NOMO-1 (cell line): ENCODE results near the gene SLC9A9.

ENCODE experiments used
- DNase-seq, 2 experiments: peaks; one replicate each; lab custom pipeline; 2025; ENCODE audit not compliant: unreplicated experiment in 2 of 2; lab: John Stamatoyannopoulos, UW

SLC9A9 gene

DNA sequence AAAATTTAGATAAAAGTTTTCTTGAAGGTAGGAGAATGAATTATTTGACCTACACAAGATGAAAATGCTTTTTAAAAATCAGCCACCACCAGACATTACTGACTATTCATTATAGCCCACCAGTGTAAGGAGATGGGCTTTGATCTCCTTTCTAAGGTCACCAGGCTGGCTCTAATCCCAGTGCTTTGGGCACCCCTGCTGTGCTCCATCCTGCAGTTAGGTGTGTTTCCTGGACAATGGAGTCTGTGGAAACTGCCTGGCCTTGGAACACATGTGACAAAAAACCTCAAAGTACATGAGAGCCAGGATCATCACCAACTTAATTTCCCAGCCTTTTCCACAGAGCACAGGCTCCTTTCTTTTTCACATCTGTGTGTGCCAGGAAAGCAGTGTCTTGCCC is 467.8 kb downstream of the SLC9A9 start:
- DNase-seq, result no peak

DNA sequence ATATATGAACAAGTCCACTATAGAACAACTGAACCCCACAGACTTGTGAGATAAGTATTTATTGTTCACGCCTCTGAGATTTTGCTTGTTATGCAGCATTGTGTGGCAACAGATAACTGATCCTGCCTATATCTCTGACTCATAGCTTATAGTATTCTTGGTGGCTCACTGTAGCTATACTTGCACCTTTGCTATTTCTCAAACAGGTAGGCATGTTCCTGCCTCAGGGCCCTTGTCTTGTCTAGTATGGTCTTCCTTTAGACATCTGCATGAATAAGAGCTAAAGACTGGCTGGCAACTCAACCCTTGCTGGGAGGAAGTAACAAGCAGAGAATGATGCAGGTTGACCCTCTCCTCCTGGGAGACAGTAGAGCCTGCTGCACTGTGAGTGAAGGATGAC is 472.6 kb downstream of the SLC9A9 start:
- no peak for DNase-seq

DNA sequence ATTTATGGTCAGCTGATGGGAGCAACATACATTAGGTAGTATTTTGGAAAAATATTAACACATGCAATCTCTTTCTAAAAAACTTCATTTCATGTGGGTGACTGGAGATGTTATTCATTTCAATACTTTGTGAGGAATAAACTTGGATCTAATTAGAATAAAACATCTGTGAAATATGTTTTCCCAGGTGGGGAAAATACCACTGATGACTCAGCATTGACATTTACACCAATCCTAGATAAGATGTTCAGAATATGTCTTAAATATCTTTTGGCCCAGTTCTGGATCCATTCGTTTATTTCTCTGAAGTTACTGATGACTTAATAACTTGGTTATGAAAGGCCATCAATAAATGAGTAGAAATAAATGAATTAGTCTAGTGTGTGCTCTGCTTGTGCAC is 481.1 kb downstream of the SLC9A9 start:
- no peak for DNase-seq

DNA sequence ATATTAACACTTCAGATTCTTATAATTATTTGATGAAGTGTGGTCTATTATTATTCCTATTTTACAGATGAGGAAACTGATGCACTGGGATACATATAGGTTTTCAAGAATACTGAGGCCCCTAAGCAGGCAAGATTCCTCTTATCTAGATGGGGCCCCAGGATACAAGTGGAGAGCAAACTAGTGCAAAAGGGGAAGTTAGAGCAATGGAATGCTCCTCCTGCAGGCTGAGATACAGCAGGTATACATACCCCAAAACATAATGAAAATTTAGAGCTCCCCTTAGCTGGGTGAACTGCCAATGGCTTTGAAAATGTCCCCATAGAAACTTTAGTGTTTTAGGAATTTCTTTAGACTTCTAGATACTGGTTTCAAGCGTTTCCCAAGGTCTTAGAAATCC is 481.6 kb downstream of the SLC9A9 start:
- DNase-seq, result peak in 1 of 2 experiments; percentile 33

DNA sequence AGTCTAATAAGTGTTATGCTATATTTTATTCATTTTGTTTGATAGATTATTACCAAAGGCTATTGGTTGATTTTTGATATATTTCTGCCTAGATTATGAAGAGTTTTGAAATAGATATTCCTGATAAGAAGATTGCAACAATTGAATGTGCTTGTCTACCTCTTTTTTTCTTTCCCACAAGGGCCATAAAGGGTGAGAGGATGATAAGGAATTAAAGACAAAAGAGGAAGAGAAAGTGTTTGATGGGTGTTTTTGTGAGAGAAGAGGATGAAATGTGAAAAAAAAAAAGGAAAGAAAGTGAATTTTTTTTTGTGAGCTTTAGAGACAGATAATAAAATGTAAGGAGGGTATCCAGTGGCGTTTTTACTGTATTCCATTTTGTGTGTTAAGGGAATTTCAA is 484.3 kb downstream of the SLC9A9 start:
- peak; percentile 35 to 56 for DNase-seq

GRCh38 chr3:143363276-143363675 is 485.0 kb downstream of the SLC9A9 start:
- no peak for DNase-seq

DNA sequence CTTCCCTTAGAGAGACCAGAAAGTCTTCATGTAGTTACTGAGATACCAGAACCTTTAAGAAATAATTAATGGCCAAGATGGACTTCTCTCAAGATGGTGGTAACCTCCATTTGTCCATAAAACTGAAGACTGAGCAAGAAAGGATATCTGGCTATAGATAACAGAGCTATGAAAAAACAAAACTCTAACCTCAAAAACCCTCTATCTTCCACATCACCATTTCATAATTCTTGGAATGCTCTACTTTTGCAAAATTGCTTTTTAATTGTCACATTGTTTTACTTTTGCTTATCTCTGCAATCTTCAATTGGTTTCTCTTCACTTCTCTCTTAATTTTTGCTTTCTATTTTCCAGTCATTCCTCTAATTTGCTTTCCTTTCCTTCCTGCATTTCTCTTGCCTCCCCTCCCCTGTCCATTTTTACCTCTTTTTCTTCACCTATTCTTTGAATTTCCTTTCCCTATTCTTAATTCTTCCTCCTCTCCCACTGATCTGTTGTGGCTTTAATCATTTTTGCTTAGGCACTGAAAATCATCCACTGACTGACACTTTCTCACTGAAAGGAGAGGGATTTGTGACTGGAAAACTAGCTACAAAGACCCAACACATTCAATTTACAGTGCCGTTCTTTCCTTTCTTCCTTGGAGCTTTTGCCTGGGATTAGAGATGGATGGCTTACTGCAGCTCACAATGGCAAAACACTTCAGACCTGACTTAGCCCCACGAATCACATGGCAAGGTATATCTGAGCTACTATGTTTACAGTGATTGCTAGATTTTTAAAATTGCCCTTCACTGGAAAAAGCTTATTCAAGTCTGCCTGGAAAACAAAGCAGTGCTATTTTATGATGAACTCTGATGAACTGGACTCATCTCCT is 485.9 kb downstream of the SLC9A9 start:
- DNase-seq, result no peak

- DNase-seq, result no peak
Measured at GRCh38 chr3:143361589-143361988, 486.7 kb downstream of the SLC9A9 start.

DNA sequence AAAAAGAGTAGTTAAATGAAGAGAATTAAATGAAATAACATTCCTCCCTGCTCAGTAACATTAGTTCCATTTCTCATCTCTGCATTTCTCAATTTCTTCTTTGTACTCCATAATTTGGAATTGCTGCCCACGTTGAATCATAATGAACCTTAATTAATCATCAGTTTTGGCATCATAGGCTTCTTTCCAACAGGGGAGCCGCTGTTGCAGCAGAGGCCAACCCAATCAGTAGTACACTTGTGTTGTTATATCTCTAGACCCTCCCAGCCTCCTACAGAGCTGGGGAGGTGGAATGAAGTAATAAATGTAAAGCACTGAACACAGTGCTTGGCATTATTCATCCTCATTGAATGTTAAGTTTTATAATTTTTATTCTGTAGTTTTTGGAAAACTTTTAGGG is 488.0 kb downstream of the SLC9A9 start:
- no peak for DNase-seq

DNA sequence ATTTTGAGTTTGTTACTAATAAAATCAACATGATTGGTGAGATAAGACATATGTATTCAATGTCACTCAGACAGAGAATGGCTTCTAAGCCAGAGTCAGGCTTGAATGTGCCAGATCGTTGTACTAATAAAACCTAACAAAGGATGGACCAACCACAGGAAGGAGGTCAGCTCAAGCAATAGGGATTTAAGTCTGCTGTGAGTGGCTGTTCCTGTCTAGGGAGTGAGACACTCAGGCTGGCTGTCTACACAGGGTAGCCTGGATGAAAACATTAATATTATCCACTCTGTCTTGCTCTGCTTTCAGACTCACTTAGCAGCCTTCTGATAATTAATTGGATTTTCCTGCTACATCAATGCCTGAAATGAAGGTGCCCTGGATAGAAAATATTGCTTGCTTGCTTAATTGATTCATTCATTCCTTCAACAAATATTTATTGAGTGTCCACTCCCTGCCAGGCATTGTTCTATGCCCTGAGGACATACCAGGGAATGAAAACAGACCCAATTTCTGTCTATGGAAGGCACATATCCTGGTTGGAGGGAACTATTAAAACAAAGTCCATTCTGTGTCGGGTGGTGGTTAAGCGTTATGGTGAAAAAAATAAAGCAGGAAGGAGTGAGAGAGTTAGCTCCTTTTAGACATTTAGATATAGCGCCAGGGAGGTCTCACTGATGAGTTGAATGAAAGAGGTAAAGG is 489.3 kb downstream of the SLC9A9 start:
- DNase-seq, result no peak

GRCh38 chr3:143358155-143358792 is 490.0 kb downstream of the SLC9A9 start:
- DNase-seq, result no peak

DNA sequence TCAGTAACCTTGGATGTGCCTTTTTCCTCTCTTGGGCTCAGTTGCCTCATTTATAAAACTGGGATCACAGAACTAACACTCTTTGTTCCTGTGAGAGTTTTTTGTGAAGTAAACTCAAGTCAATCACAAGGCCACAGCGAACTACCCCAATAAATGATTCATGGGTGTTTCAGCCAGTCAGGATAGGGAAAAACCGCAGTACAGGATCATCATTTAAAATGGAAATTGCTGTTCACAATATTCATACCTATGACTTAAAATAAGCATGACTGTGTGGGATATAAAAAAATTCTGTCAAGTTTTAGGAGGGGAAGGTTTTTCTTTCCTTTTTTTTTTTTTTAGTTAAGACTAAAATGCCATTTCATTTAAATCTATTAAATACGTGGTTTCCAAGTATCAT is 490.6 kb downstream of the SLC9A9 start:
- no peak for DNase-seq

- DNase-seq, result no peak
Measured at GRCh38 chr3:143356839-143357238, 491.4 kb downstream of the SLC9A9 start.

- DNase-seq, result no peak
Measured at GRCh38 chr3:143354342-143354741, 493.9 kb downstream of the SLC9A9 start.

DNA sequence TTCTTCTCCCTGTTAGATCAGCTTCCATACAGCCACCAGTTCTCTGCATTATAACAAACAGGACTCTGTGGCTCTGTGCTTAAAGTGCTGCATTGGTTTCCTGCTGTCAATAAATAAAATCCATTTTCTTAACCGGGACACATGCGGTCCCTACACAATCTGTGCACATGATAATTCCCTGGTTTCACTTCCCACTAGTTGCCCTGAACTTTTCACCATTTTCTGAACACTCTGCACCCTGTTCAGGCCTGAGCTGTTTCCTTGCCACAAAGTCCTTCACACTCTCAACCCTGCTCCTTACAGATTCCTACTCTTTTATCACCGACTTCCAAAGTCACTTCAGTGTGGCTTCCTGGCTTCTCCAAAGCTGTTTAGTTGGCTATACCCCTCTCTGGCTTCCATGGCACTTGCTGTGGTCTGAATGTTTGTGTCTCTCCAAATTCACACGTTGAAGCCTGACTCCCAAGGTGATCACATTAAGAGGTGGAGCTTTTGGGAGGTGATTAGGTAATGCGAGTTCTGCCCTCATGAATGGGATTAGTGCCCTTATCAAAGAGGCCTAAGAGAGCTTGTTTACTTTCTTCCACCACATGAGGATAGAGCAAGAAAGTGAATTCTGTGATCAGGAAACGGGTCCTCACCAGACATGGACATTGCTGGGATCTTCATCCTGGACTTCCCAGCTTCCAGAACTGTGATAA is 495.3 kb downstream of the SLC9A9 start:
- DNase-seq, result peak; percentile 68 to 88

GRCh38 chr3:143351895-143352608 is 496.2 kb downstream of the SLC9A9 start:
- DNase-seq, result no peak

DNA sequence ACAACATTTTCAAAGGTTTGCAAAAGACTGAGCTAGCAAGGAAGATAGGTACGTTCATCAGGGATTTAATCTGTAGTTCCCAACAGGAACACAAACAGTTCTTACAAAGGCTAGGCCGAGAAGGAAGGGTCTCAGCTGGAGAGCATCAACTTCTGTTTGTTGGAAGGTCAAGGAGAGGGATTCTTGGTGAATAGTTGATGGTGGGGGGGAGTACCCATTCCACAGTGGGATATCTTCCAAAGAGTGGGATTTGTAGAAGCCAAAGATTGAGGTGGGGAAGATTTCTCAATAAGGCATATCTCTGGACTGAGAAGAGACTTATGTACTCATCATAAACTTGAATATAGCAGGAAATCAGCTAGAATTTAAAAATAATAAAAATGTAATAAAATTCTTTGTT is 496.9 kb downstream of the SLC9A9 start:
- DNase-seq, result no peak

DNA sequence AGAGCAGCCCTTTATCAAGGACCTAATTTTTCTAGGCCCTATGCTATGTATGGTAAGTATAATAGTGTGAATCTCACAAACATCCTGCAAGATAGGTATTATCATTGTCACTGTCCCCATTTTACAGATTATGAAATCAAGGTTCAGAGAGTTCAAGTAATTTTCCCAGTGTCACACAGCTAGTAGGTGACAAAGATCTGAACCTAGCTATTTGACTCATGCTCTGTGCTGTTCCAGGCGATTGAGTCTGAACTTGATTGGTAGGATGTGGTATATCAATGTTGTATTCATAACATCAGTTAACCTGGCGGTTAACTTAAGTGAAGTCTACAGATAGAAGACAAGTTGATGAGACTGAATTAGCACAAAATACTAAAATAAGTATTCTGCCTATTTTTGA is 498.8 kb downstream of the SLC9A9 start:
- DNase-seq, result no peak

DNA sequence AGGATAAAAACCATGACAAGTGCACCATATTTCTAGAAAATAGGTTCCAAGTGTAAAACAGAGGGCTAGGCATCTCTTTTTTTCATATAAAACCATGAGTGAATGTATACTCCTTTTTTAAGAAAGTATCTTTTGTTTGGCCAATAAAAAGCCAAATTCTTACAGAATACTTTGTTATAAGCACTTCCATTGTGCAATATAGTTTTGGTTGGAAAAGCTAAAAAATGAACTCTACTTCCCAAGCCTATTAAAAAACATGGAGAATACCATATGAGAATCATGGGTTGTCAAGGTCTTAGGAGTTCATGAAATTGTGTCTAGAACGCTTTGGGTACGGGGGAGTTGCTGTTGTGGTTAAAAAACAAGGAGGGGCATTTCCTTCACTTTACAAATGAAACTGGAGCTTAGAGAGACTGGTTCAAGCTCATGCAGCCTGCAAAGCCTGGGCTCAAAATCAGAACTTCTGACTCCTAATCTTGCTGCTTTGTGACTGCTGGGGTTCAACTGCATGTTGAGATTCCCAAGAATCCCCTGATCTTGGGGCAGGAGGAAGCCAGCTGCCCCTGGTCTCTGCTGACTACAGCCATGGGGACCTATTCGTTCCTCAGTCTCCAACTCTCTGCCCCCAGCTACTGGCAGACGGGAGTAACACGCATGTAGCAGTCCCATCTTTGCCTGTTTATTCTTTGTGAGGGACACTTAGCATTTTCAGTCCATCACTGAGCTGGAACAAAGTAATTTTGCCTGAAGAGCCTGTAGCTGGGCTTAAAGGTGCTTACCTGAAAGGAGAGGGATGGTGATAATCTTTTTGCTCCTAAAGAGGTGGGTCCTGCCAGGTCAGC is 499.6 kb downstream of the SLC9A9 start:
- DNase-seq, result no peak
